ENCODE measurements around the gene GPR146.

DNA sequence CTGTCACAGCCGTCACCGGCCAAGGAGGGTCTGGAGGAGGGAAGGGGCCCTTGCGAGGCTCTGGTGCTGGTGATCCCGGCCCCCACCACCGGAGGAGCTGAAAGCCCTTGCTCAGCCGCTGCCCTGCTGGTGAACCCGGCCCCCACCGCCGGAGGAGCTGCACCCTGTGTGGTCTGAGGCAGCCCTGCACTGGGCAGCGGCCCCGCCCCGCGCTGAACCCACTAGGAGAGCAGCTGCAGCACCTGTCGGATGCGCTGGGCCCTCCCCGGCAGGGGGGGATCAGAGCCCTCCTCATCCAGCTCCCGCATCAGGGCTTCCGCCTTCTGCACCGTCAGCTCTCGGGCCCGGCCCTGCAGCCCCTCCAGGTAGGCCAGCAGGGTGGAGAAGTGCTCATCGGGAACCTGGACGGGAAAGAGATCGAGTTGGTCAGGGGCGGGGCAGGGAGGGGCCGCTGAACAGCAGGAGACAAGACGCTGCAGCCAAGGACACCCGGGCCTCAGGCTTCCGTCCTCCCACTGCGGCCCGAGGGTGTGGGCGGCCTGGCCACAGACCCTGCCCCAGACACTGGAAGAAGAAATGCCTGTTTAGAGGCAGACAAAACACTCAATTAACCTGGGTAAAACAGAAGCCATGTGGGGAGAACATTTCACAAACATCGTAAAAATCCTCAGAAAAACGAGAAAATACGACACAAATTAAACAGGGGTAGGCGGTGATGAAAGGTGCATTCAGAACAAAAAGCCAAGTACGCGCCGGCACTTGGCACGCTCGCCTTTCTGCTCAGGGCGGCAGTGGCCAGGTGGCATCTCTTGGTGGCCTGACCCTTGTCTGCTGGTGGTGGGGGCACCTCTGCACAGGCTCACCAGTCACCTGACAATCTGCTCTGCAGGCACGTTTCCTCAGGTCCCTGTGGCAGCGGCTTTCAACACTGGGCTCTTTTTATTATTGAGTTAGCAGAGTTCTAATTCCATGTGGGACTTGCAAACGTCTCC, 46.6 kb upstream of the GPR146 start:
- TF ChIP-seq, protein P1, sequence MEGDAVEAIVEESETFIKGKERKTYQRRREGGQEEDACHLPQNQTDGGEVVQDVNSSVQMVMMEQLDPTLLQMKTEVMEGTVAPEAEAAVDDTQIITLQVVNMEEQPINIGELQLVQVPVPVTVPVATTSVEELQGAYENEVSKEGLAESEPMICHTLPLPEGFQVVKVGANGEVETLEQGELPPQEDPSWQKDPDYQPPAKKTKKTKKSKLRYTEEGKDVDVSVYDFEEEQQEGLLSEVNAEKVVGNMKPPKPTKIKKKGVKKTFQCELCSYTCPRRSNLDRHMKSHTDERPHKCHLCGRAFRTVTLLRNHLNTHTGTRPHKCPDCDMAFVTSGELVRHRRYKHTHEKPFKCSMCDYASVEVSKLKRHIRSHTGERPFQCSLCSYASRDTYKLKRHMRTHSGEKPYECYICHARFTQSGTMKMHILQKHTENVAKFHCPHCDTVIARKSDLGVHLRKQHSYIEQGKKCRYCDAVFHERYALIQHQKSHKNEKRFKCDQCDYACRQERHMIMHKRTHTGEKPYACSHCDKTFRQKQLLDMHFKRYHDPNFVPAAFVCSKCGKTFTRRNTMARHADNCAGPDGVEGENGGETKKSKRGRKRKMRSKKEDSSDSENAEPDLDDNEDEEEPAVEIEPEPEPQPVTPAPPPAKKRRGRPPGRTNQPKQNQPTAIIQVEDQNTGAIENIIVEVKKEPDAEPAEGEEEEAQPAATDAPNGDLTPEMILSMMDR (conservative IDR thresholded peaks at IDR 0.05; ENCODE audit: low read depth, low read length) = no peak; the same call in 1 of the 2 replicates
- no peak for TF ChIP-seq POLR2A (IDR thresholded peaks at IDR 0.05; ENCODE audit: low read depth, low read length)
- TF ChIP-seq FOS (IDR thresholded peaks at IDR 0.05; ENCODE audit: low read depth, low read length) = no peak
- TF ChIP-seq MAFK (IDR thresholded peaks at IDR 0.05; ENCODE audit: low read depth, low read length) = no peak
- TF ChIP-seq RCOR1 (IDR thresholded peaks at IDR 0.05; ENCODE audit: insufficient replicate concordance, low read length) = no peak
- no peak for TF ChIP-seq RFX5 (IDR thresholded peaks at IDR 0.05; ENCODE audit: low read depth, low read length)
- no peak for TF ChIP-seq CEBPB (IDR thresholded peaks at IDR 0.05; ENCODE audit: low read depth, low read length)
- no peak for TF ChIP-seq MXI1 (IDR thresholded peaks at IDR 0.05; ENCODE audit: borderline replicate concordance, low read depth, low read length)
- TF ChIP-seq, protein P2, sequence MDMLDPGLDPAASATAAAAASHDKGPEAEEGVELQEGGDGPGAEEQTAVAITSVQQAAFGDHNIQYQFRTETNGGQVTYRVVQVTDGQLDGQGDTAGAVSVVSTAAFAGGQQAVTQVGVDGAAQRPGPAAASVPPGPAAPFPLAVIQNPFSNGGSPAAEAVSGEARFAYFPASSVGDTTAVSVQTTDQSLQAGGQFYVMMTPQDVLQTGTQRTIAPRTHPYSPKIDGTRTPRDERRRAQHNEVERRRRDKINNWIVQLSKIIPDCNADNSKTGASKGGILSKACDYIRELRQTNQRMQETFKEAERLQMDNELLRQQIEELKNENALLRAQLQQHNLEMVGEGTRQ (IDR thresholded peaks at IDR 0.05; ENCODE audit: low read depth, low read length) = no peak
- no peak for TF ChIP-seq RAD21 (IDR thresholded peaks at IDR 0.05; ENCODE audit: low read length)
- TF ChIP-seq SMC3 (IDR thresholded peaks at IDR 0.05; ENCODE audit: low read depth, low read length) = no peak
